NCI-H1436 (cell line): ENCODE data around the gene NMRK1.

Experiments used
- DNase-seq: peaks from one replicate; lab custom pipeline; 2025; lab: John Stamatoyannopoulos, UW

NMRK1 gene

DNA sequence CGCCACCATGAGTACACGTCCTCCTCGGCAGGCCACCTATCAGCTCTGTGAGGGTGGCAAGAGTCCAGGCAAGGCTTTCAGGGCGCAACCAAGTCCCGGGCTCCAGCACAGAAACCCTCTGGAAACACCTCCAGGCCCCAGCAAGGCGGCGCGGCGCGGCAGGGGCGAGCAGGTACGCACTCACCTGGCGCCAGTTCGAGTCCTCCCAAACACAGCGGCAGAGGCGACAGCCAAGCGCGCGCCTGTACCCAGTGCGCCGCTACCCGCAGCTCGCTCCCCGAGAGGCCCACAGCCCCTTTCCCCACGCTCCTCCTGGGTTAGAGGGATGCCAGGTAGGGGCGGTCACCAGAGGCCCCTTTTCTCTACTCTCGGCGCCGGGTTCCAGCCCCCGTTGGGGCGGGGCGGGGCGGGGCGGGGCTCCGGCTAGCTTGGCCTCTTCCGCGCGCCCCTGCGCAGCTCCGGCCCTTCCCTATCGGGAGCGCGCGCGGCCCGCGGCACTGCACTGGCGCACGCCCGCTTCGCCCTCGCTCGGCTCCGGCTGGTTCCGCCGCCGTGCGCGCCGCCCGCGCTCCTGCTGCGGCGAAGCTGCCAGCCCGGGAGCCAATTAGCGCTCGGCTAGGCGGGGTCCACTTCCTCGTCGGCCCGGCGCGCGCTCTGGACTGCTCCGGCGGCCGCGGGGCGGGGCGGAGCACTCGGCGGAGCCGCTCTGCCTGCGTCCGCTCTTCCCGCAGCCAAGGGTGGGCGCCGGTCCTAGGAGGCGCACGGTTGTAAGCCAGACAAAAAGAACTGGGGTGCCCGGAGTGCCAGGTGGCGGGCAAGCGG lies at the start of gene NMRK1, which contains the start of gene OSTF1:
Gene NMRK1 (minus strand): TSS at position 332 of the 822 bp plus-strand sequence. CDS start 5,040 bp downstream, outside the sequence.
Gene OSTF1 (plus strand): TSS at position 691 of the 822 bp plus-strand sequence. CDS start 179 bp downstream, outside the sequence.
- DNase-seq, result peak; percentile 95

- no peak for DNase-seq
Measured at GRCh38 chr9:75134495-75134894, 46.5 kb upstream of the NMRK1 start.

- DNase-seq, result no peak
Measured at GRCh38 chr9:75133396-75133795, 45.4 kb upstream of the NMRK1 start.

- no peak for DNase-seq
Measured at GRCh38 chr9:75132244-75132643, 44.3 kb upstream of the NMRK1 start.

DNA sequence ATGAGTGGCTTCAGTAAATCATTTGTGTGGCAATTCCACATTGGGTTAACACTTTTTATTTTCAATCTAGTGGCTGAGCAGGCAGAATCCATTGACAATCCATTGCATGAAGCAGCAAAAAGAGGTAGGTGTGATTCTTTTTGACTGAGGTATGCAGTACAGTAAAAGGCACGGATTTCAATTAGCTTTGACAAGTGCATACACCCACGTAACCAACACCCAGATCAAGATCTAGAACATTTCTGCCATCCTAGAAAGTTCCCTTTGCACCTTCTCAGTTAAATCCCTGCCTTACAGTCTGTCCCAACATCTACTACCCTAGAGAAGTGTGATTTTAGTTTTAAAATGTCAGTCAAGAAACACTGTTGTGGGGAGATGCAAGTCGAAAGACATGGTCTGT lies 43.7 kb upstream of the NMRK1 start:
- no peak for DNase-seq

- no peak for DNase-seq
Measured at GRCh38 chr9:75130621-75131230, 42.8 kb upstream of the NMRK1 start.

- DNase-seq, result no peak
Measured at GRCh38 chr9:75130172-75130571, 42.2 kb upstream of the NMRK1 start.

DNA sequence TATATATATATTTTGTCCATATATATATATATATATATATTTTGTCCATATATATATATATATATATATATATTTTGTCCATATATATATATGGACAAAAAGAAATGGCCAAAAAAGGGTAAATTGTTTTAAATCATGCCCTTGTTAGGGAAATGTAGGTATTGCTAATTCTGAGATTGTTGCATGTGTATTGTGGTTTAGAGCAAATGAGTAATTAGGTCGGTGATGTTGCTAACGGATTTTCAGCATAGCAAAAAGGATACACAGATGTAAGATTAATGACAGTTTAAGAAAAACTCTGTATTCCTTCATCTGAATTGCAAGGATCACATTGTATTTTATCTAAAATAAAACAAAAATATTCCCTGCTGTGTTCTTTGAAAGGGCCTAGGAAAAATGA lies 40.6 kb upstream of the NMRK1 start:
- DNase-seq, result no peak

DNA sequence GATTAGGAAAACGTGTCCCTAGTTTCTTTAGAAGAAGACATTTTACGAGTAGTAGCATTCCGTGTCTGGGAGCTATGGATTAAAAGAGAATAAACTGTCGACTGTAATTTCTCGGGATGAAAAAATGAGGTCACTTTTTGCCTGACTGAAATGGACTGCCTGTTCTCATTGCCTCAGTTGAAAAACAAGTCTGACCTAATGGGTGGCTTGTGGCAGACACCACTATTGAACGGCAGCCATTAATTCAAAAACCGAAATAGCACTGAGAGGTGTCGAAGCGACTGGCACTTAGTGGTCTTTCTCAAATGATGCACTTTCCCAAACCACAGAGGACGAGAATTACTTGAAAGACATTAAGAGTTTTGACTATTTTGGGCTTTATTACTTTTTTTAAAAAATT lies 35.7 kb upstream of the NMRK1 start:
- DNase-seq, result no peak

DNA sequence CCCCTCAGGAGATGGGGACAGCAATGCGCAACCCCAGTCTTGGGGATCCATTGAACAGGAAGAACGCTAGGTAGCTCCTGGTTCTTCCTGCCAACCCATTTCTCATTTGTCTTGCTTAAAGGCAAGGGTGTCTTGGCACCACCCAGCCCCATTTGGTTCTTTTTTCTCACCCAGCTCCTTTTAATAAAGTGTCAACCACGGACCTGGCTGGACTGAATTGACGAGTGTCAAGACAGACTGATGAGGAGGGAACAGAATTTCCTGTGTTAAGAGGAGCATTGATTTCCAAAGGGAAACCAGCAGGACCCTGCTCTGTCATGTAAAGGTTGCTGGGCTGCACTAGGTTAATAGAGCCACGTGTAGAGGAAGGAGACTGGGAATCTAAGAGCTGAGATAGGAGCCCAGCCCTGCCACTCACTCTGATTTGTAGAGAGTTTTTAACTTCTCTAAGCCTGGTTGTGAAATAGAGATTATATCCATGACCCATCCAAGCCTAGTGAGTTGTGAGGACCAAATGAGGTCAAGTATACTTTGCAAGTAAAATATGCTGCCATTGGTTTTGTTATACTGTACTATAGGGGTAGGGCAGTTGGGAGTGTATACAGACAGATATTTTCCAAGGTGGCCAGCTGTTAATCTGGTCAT lies 34.1 kb upstream of the NMRK1 start:
- no peak for DNase-seq

- DNase-seq, result no peak
Measured at GRCh38 chr9:75120686-75121085, 32.7 kb upstream of the NMRK1 start.

GRCh38 chr9:75117564-75117963 lies 29.6 kb upstream of the NMRK1 start:
- DNase-seq, result no peak

GRCh38 chr9:75116306-75116705 lies 28.4 kb upstream of the NMRK1 start:
- no peak for DNase-seq

GRCh38 chr9:75112789-75113188 lies 24.8 kb upstream of the NMRK1 start:
- no peak for DNase-seq

GRCh38 chr9:75111019-75111622 lies 23.2 kb upstream of the NMRK1 start:
- DNase-seq, result no peak

- no peak for DNase-seq
Measured at GRCh38 chr9:75109210-75109839, 21.4 kb upstream of the NMRK1 start.

GRCh38 chr9:75108571-75108970 lies 20.6 kb upstream of the NMRK1 start:
- DNase-seq, result no peak

DNA sequence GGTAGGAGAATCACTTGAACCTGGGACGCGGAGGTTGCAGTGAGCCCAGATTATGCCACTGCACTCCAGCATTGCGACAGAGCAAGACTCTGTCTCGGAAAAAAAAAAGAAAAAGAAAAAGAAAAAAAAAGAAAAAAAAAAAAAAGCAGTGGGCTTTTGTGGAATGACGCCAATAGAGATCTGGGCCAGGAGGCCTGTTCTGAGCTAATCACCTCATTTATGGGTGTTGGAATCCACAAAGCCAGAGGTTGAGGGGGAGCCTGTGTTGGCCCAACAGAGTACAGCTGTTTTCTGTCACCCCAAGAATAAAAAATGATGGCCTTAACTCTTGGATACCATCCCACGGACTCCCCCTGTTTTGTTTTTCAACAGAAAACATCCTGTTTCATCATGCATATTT lies 18.9 kb upstream of the NMRK1 start:
- no peak for DNase-seq

GRCh38 chr9:75105841-75106240 lies 17.9 kb upstream of the NMRK1 start:
- no peak for DNase-seq

DNA sequence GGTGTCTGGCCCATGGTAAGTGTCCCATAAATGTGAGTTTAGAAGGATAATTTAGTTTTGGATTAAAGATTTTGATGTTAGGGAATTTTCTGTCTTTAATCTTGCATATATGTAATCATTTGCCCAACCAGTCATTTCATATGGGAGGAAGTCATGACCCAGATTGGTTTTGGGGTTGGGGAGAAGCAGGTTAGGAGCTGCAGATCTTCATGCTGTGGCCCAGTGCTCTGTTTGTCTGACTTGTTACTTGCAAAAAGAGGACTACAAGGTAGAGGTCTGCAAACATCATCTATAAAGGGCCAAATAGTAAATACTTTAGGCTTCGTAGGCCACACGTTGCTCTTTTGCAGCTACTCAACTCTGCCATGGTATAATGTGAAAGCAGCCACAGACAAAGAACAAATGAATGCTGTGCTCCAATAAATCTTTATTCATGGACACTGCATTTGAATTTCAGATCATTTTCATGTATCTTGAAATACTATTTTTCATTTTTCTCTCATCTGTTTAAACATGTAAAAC lies 17.1 kb upstream of the NMRK1 start:
- no peak for DNase-seq

DNA sequence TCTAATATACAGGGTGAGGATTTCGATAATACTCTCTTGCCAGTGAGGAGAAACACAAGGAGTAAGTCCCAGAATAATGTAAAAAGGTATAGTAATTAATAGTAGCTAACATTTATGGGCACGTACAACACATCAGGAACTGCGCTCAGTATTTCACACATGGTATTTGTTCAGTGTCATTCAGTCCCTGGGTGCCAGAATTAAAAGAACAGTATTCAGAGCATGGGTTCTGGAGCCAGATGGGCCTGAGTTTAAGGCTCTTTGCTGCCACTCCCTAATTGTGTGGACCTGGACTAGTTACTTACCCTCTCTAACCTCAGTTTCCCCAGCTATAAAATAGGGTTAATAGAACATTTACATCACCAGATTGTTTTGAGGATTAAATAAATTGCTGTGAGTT lies 16.7 kb upstream of the NMRK1 start:
- DNase-seq, result no peak
